ENCODE measurements around the gene ZFP3.

The ZFP3 gene

GRCh38 chr17:5034651-5035050, 43.6 kb upstream of the ZFP3 start:
- no peak for DNase-seq (ENCODE audit: low read depth, low spot score)
- TF ChIP-seq CTCF (IDR thresholded peaks at IDR 0.05; ENCODE audit: low read depth, low read length) = no peak
- H3K4me3 ChIP-seq (ENCODE audit: low read depth, low read length) = no peak overlapping the region
- in situ Hi-C loops (cut with HindIII; ENCODE audit: low sequenced_read_pairs) = no loop called here

GRCh38 chr17:5035315-5035714, 43.0 kb upstream of the ZFP3 start, which contains the start of gene SLC52A1:
Gene SLC52A1, minus strand, starts transcription at chr17:5035426. Its CDS starts 820 bp downstream, at chr17:5034606.
- H3K4me3 ChIP-seq (ENCODE audit: low read depth, low read length) = no peak within 1 kb of the TSS
- in situ Hi-C loops (cut with HindIII; ENCODE audit: low sequenced_read_pairs) = no loop called here
- DNase-seq (ENCODE audit: low read depth, low spot score) = no peak
- no peak for TF ChIP-seq CTCF (IDR thresholded peaks at IDR 0.05; ENCODE audit: low read depth, low read length)

- no peak for DNase-seq (ENCODE audit: low read depth, low spot score)
- H3K4me3 ChIP-seq (ENCODE audit: low read depth, low read length) = no peak overlapping the region
- in situ Hi-C loops (cut with HindIII; ENCODE audit: low sequenced_read_pairs) = no loop called here
- TF ChIP-seq CTCF (IDR thresholded peaks at IDR 0.05; ENCODE audit: low read depth, low read length) = no peak
Observed at GRCh38 chr17:5042157-5043022, 35.9 kb upstream of the ZFP3 start.

GRCh38 chr17:5043524-5043923, 34.7 kb upstream of the ZFP3 start:
- no peak for TF ChIP-seq CTCF (IDR thresholded peaks at IDR 0.05; ENCODE audit: low read depth, low read length)
- in situ Hi-C loops (cut with HindIII; ENCODE audit: low sequenced_read_pairs) = no loop called here
- no peak for DNase-seq (ENCODE audit: low read depth, low spot score)
- H3K4me3 ChIP-seq (ENCODE audit: low read depth, low read length) = no peak overlapping the region

- no peak for TF ChIP-seq CTCF (IDR thresholded peaks at IDR 0.05; ENCODE audit: low read depth, low read length)
- in situ Hi-C loops (cut with HindIII; ENCODE audit: low sequenced_read_pairs) = no loop called here
- no peak for DNase-seq (ENCODE audit: low read depth, low spot score)
- no peak overlapping the region for H3K4me3 ChIP-seq (ENCODE audit: low read depth, low read length)
Observed at GRCh38 chr17:5044630-5045029, 33.6 kb upstream of the ZFP3 start.

- H3K4me3 ChIP-seq (ENCODE audit: low read depth, low read length) = no peak overlapping the region
- no peak for DNase-seq (ENCODE audit: low read depth, low spot score)
- TF ChIP-seq CTCF (IDR thresholded peaks at IDR 0.05; ENCODE audit: low read depth, low read length) = no peak
- in situ Hi-C loops (cut with HindIII; ENCODE audit: low sequenced_read_pairs) = no loop called here
Observed at GRCh38 chr17:5045496-5045895, 32.8 kb upstream of the ZFP3 start.
